GM10266 (cell line): ENCODE data around the gene PTPRG.

ENCODE experiments used
- DNase-seq: peaks from one replicate; pipeline ENCODE4 v3.0.0; 2012; ENCODE audit errors: extremely low spot score
- TF ChIP-seq, protein P1 (sequence below): IDR thresholded peaks from 2 replicates; pipeline ENCODE4 v1.5.1; 2012; ENCODE audit warnings: mild to moderate bottlenecking, low read depth; ENCODE audit not compliant: control insufficient read depth, insufficient read depth; ENCODE audit errors: missing control alignments

Gene PTPRG

DNA sequence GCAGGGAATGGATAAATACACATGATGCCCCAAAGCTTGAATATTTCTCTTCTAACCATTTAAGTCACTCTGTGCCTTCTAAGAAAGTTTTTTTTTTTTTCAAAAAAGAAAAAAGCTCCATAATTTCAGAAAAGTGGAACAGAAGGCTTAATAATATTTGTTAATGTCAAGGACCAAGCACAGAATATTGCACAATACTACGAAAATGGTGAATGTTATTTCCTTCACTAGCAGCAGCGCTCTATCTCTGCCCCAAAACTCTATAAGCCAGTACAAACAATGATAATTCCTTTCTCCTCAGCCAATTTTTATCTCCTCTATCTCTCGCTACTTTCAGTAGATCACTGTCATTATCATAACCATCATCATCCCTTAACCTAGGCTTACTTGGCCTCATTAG is 739.2 kb downstream of the PTPRG start:
- no peak for DNase-seq
- TF ChIP-seq, protein P1, sequence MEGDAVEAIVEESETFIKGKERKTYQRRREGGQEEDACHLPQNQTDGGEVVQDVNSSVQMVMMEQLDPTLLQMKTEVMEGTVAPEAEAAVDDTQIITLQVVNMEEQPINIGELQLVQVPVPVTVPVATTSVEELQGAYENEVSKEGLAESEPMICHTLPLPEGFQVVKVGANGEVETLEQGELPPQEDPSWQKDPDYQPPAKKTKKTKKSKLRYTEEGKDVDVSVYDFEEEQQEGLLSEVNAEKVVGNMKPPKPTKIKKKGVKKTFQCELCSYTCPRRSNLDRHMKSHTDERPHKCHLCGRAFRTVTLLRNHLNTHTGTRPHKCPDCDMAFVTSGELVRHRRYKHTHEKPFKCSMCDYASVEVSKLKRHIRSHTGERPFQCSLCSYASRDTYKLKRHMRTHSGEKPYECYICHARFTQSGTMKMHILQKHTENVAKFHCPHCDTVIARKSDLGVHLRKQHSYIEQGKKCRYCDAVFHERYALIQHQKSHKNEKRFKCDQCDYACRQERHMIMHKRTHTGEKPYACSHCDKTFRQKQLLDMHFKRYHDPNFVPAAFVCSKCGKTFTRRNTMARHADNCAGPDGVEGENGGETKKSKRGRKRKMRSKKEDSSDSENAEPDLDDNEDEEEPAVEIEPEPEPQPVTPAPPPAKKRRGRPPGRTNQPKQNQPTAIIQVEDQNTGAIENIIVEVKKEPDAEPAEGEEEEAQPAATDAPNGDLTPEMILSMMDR: no peak

DNA sequence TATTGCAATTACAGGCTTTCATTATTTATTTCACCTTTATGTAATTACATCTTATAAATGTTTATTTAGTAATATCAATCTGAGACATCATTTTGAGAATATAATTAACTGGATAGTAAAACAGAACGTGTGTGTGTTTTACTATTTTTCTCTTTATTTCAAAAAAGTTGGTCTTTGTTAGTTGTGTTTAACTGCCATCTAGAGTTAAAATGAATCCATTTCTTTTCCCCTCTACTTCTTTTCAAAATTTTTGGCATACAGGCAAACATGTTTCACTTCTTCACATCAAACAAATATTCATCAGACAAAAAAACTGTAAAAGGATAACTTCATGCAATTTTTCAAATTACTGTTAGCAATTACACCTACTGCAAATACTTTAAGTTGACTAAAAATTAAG is 750.8 kb downstream of the PTPRG start:
- TF ChIP-seq, protein P1: no peak
- no peak for DNase-seq

DNA sequence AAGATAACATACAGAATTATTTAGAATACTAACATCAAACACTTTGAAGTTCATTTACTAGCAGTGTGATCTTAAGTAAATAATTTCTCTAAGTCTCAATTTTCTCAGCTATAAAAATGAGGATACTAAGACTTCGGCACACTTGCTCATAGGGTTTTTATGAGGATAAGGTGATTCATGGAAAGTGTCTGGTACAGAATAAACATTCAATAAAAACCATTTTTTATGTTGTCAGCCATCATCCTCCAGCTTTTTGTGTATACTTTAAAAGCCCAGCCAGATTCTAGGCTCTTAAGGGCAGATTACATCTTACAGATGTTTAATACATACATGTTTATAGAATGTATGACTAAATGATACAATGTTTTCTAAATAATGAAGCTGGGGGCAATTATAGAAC is 755.2 kb downstream of the PTPRG start:
- no peak for DNase-seq
- TF ChIP-seq, protein P1: no peak

DNA sequence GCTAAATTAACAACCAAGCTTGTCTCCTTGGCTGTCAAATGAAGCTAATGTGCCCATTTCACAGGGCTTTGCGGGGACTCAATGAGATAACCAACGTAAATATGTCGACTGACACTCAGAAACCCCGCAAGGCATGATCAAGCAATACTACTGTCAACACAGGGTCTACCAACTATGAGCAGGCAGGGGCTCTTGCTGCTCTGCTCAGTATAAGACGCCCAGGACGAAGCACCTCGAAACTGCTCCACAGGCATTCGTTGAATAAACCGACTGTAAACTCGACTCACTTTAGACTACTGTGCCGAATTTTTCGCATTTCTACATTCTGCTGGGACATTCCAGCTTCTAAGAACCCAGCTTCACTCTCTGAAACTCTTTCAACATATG is 757.0 kb downstream of the PTPRG start:
- no peak for DNase-seq
- TF ChIP-seq, protein P1: no peak

DNA sequence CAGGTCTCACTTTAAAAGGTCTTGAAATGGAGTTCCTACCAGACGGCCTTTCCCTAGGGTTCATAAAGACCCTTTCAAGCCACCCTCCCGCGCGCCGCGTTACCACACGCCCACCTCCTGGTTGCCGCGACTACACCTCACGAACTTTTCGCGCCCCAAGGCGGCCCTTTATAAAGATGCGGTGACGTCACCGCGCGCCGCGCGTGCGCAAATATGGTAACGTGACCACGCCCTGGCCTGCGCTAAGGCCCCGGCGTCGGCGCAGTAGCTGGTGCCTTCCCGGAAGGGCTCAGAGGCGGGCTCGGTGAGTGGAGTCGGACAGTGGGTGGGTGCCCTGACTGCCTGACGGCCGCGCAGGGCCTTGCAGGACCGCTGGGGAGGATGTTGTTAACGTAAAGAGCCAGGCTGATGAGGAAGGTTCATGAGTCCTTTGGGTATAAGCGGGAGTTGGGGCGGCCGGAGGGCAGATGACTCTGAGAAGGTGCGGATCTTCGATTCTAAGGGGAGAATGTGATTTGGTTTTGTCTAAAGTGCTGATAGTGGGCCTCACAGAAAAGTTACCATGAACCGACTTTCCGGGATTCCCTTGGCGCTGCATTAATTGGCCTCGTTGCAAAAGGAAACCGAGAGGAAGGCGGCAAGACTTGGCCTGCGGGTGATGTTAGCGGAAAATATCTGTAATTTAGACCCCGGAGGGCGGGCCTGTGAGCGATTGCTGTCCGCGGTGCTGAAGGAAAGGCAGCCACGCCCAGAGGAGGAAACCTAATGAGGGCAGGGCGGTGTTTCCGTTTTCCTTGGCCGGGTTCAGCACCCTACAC is 757.6 kb downstream of the PTPRG start:
- DNase-seq: peak; percentile 28
- TF ChIP-seq, protein P1: no peak

DNA sequence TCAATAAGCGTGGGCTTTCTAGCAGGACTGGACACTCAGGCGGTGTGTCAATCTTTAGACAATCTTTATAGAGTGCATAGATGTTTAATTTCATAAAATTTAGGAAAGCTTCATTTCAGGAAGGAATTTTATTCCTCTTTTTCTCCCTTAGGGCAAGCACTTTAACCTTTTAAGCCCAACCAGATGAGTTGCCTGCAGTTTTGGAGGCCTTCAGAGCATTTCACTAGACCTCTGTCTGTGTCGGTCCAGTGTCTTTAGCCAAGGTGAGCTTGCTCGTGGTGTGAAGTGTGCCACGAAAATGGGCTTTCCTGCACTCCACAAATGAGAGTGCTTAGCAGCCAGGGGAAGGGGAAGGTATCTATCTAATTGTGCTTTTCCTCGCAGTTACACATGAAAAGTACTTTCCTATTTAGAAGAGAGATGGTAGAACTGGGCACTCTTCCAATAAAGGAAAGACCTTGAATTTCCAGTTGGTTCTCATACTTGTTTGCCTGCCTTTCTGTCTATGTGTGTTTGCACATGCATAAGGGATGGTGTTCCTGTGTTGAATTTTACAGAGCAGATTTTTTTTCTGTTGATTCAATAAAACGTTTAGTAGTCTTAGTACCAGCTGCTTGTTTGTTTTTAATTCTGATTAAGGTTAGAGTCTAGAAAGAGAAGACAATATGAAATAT is 758.3 kb downstream of the PTPRG start:
- TF ChIP-seq, protein P1: no peak
- DNase-seq: no peak

DNA sequence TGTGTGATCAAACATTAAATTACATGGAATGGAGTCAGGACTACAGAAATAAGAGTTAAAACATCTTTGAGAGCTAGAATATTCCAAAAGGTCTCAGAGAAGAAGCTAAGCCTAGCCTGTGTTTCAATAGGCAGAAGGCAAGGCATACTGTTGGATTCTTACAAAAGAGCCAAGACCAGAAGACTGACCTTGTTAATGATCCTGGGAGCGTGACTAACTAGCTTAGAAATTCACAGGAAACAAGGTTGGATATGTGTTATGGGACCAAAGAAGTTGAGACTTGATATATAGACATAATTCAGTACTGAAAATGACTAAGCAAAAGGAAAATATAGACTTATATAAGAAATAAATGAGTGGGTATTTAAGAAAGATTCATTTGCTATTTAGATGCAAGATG is 761.9 kb downstream of the PTPRG start:
- TF ChIP-seq, protein P1: no peak
- DNase-seq: no peak
